Spleen (tissue), 7 donors: ENCODE measurements around the gene TXN2.
A peak's percentile ranks its signal among the peaks of the same experiment; 100 is the strongest.

Experiments
- CTCF ChIP-seq, 11 experiments: fragments of 200-600 bp in 7 of 11; fragments of 450-650 bp in 4 of 11; sonication (generic) in 4 of 11; IDR thresholded peaks in 8 of 11; conservative IDR thresholded peaks in 3 of 11; 1 replicate in 7 of 11; 2 replicates in 4 of 11; pipeline versions ENCODE4 v1.4.0 to v1.8.0; 2016 to 2021; ENCODE audit warnings: antibody characterized with exemption in 11 of 11, inconsistent platforms in 4 of 11, mild to moderate bottlenecking in 1 of 11
- POLR2A ChIP-seq, 3 donors: fragments of 450-650 bp; IDR thresholded peaks; one replicate each; pipeline ENCODE4 v1.5.1; 2017; ENCODE audit warnings: antibody characterized with exemption in 3 of 3, mild to moderate bottlenecking in 1 of 3
- donor health status: DM: no; HTN: no; CAD: no; lungs with moderate emphysema.
- donor health status: DM: no; HTN: no; CAD: no.
- donor health status: DM: no; HTN: no; CAD: no.

DNA sequence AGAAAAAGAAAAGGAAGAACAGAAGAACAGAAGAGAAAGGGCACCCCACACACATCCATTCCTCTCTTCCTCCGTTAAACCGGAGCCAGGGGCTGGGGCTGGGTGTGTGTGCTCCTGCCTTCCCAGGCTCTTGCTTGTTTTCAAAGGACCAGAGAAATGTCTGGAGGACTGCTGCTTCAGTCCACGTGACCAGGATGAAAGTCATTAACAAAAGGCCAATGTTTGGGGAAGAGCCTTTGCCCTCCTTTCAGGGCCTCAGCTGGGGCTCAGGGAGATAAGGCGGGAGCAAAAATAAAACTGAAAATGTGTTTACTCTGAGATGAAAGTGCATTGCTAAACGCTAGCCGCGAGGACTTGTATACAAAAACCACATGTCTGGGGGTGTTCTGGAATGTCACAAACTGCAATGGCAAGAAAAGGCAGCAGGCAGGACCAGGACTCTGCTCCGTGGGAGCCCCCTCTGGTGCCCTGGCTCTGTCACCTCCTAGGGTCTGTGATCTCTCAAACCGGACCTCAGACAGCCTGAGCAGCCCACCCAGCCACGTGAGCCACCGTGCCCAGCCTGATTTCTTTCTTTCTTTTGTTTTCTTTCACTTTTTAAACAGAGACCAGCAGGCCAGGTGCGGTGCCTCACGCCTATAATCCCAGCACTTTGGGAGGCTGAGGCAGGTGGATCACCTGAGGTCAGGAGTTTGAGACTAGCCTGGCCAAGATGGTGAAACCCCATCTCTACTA, 62.1 kb downstream of the TXN2 start:
- TF ChIP-seq CTCF (IDR thresholded peaks at IDR 0.05 in 8 of 11, conservative IDR thresholded peaks at IDR 0.05 in 3 of 11): peak in 1 of 11 experiments; percentile 9
- no peak for TF ChIP-seq POLR2A (IDR thresholded peaks at IDR 0.05)
